ENCODE measurements around the gene SLC22A8.
"Not testable (repeated sequence)": the region's sequence is repeated elsewhere in the genome, so short reads cannot be mapped to it uniquely, and the experiment has no call there.

The SLC22A8 gene, protein sequence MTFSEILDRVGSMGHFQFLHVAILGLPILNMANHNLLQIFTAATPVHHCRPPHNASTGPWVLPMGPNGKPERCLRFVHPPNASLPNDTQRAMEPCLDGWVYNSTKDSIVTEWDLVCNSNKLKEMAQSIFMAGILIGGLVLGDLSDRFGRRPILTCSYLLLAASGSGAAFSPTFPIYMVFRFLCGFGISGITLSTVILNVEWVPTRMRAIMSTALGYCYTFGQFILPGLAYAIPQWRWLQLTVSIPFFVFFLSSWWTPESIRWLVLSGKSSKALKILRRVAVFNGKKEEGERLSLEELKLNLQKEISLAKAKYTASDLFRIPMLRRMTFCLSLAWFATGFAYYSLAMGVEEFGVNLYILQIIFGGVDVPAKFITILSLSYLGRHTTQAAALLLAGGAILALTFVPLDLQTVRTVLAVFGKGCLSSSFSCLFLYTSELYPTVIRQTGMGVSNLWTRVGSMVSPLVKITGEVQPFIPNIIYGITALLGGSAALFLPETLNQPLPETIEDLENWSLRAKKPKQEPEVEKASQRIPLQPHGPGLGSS

DNA sequence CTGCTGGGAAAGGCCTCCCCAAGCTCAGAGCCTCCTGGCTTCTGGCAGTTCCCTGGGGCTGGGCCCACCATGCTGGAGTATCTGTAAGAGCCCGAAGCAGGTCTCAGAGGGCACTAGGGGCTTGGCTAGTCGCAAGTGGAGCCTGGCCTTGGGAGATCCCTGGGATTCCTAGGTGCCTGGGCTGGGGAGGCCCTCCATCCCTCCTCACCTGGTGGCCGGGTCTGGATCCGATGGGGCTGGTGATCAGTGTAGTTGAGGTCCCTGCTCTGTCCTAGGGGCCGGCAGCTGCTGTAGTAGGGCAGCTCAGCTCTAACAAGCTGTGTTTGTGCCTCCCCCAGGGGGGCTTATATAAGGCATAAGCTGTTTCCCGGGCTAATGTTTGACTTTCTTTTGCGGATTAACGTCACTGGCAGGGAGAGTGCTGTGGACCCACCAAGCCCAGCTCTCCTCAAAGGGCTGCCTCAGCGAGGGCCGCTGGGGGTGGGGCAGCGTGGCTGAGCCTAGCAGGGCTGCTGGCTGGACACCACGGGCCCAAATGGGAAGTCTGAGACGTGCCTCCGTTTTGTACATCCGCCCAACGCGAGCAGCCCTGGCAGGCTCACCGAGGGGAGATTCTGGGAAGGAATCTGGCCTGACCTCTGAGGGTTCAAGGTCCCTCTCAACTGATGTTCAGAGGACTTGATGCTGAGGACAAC is at the start of gene SLC22A8:
TSS of gene SLC22A8 (minus strand) at position 321 of the 695 bp plus-strand sequence. CDS start 883 bp downstream, outside the sequence.
- H3K4me3 ChIP-seq (replicated peaks in 1 of 2; ENCODE audit: low read depth in 2 of 2, low read length in 2 of 2): no peak within 1 kb of the TSS
- TF ChIP-seq, protein P1, sequence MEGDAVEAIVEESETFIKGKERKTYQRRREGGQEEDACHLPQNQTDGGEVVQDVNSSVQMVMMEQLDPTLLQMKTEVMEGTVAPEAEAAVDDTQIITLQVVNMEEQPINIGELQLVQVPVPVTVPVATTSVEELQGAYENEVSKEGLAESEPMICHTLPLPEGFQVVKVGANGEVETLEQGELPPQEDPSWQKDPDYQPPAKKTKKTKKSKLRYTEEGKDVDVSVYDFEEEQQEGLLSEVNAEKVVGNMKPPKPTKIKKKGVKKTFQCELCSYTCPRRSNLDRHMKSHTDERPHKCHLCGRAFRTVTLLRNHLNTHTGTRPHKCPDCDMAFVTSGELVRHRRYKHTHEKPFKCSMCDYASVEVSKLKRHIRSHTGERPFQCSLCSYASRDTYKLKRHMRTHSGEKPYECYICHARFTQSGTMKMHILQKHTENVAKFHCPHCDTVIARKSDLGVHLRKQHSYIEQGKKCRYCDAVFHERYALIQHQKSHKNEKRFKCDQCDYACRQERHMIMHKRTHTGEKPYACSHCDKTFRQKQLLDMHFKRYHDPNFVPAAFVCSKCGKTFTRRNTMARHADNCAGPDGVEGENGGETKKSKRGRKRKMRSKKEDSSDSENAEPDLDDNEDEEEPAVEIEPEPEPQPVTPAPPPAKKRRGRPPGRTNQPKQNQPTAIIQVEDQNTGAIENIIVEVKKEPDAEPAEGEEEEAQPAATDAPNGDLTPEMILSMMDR (IDR thresholded peaks at IDR 0.05; ENCODE audit: low read depth, low read length): no peak
- no peak for DNase-seq (ENCODE audit: low read depth in 2 of 2)

DNA sequence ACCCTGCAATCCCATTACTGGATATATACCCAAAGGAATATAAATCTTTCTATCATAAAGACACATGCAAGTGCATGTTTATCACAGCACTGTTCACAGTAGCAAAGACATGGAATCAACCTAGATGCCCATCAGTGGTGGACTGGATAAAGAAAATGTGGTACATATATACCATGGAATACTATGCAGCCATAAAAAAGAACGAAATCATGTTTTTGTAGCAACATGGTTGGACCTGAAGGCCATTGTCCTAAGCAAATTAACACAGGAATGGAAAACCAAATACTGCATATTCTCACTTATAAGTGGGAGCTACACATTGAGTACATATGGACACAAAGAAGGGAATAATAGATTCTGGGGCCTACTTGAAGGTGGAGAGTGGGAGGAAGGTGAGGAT is 30.6 kb upstream of the SLC22A8 start:
- not testable (repeated sequence) for DNase-seq (ENCODE audit: low read depth in 2 of 2); H3K4me3 ChIP-seq (replicated peaks in 1 of 2; ENCODE audit: low read depth in 2 of 2, low read length in 2 of 2)

DNA sequence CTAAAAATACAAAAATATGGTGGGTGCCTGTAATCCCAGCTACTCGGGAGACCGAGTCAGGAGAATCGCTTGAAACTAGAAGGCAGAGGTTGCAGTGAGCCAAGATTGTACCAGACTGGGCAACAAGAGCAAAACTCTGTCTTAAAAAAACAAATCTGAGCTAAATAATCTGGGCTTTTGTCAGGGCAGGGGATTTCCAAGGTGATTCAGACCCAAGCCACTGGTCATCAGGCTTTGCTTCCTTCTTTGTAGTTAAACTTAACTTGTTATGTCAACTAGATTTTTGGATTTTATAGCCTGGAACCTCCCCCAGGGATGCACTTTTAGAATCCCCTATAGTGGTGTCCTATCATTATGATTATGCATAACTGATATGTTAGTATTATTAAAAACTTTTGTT is 27.0 kb upstream of the SLC22A8 start:
- DNase-seq (ENCODE audit: low read depth in 2 of 2): peak in 1 of 2 donors; percentile 18
- H3K4me3 ChIP-seq (replicated peaks in 1 of 2; ENCODE audit: low read depth in 2 of 2, low read length in 2 of 2): no peak overlapping the region
- TF ChIP-seq, protein P1 (IDR thresholded peaks at IDR 0.05; ENCODE audit: low read depth, low read length): no peak

DNA sequence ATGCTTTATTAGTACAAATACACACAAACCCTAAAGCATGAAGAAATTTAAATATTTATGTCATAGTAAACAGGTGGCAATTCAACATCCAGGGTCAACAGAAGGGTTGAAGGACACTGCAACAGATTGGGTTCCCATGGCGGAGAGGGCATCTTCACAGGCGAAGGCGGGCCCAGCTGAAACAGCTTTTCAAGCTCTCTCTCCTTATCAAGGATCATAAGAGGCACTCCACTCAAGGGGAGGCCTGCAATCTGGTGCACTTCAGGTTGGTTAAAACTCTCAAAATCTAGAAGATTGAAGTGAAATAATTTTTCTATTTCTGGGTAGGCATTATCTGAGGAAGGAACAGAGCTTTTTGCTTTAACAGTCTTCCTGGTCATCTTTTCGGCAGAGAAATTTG is 16.8 kb upstream of the SLC22A8 start:
- TF ChIP-seq, protein P1 (IDR thresholded peaks at IDR 0.05; ENCODE audit: low read depth, low read length): no peak
- no peak for DNase-seq (ENCODE audit: low read depth in 2 of 2)
- no peak overlapping the region for H3K4me3 ChIP-seq (replicated peaks in 1 of 2; ENCODE audit: low read depth in 2 of 2, low read length in 2 of 2)

DNA sequence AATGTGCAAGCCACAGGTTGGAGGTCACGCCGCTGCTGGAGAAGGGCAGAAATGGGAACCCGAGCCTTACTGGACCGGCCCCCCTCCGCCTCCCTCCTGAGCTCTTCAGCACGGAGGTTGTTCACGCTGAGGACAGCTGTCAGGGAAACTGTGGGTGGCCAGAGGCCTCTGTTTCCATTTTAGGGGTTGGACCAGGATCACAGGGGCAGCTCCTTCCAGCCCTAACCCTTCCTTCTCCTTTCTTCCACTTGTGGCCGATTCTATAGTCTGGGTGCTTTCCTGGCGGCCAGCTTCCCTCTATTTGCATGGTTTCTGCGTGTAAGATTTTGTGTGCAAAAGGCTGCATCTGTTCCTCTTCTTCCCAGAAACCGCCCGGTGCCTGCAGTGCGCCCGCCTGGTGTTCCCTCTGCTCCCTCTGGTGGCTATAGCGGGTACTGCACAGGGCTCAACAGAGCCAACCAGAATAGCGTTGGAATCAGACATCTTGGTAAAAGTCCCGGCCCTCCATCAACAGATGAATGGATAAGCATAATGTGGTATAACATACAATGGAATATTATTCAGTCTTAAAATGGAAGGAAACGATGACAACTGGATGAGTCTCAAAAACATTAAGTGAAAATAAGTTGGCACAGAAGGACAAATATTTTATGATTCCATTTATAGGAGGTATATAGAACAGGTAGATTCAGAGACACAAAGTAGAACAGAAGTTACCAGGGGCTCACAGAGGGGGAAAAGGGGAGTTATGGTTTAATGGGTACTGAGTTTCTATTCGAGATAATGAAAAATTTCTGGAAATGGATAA is 8.4 kb upstream of the SLC22A8 start:
- no peak overlapping the region for H3K4me3 ChIP-seq (replicated peaks in 1 of 2; ENCODE audit: low read depth in 2 of 2, low read length in 2 of 2)
- TF ChIP-seq, protein P1 (IDR thresholded peaks at IDR 0.05; ENCODE audit: low read depth, low read length): peak; percentile 100
- peak; percentile 73 to 78 for DNase-seq (ENCODE audit: low read depth in 2 of 2)

DNA sequence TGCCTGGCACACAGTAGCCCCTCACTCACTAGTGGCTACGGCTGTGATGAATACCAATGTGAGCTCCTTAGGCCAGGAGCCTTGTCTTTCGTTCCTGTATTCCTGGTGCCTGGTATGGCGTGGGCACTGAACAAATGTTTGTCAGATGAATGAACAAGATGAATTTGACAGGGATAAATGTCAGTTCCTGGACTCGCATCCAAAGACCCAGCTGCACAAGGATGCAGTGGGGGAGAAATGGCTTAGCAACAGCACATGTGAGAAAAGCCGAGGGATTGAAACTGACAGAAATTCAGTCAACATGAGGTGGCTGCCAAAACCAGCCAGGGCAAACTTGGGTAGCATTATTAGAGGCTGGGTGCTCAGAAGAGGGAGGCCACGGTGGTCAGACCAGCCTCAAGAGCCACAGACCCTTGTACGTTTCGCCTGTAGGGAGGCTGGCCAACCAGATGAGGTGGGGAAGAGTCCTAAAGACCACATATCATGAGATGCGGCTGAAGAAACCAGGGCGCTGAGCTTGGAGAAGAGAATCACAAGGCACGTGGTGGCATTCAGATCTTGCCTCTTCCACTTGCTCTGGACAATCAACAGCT is 7.7 kb upstream of the SLC22A8 start:
- TF ChIP-seq, protein P1 (IDR thresholded peaks at IDR 0.05; ENCODE audit: low read depth, low read length): no peak
- no peak for DNase-seq (ENCODE audit: low read depth in 2 of 2)
- H3K4me3 ChIP-seq (replicated peaks in 1 of 2; ENCODE audit: low read depth in 2 of 2, low read length in 2 of 2): no peak overlapping the region

Measured in cardiac fibroblast (primary cell).